ENCODE data around the gene EPHA7.

GRCh38 chr6:93343476-93343875 is 75.9 kb downstream of the EPHA7 start:
- no peak for TF ChIP-seq CTCF (IDR thresholded peaks at IDR 0.05)
- TF ChIP-seq ZFX (IDR thresholded peaks at IDR 0.05; ENCODE audit: borderline replicate concordance): no peak
